HCT116 (cell line): Measurements from ENCODE around the gene SLAIN2.

ENCODE experiments used
- CEBPB ChIP-seq: IDR thresholded peaks from 2 replicates; pipeline ENCODE4 v1.6.1; 2012; ENCODE audit warnings: low read depth
- CTCF ChIP-seq, 3 experiments: fragments of 200-600 bp in 1 of 3; sonication (generic) in 1 of 3; IDR thresholded peaks in 2 of 3; conservative IDR thresholded peaks in 1 of 3; 2 replicates each; pipeline ENCODE4 v1.5.1; 2012 to 2017; ENCODE audit warnings: low read depth in 2 of 3, low read length in 2 of 3, antibody characterized with exemption in 1 of 3, borderline replicate concordance in 1 of 3, control low read depth in 1 of 3, mild to moderate bottlenecking in 1 of 3, mixed read lengths in 1 of 3, mixed run types in 1 of 3, moderate library complexity in 1 of 3; ENCODE audit not compliant: insufficient read depth in 1 of 3
- EGR1 ChIP-seq: IDR thresholded peaks from 2 replicates; pipeline ENCODE4 v1.6.1; 2012; ENCODE audit warnings: low read depth
- EZH2 ChIP-seq: fragments of 200-600 bp; sonication (generic); IDR thresholded peaks from 2 replicates; pipeline ENCODE4 v1.6.1; 2017; ENCODE audit warnings: antibody characterized with exemption, mixed run types
- EZH2phosphoT487 ChIP-seq: fragments of 200-600 bp; IDR thresholded peaks from 2 replicates; pipeline ENCODE4 v1.6.1; 2018; ENCODE audit warnings: antibody characterized with exemption, borderline replicate concordance
- FOSL1 ChIP-seq: IDR thresholded peaks from 2 replicates; pipeline ENCODE4 v1.6.1; 2012; ENCODE audit warnings: low read depth
- POLR2A ChIP-seq: IDR thresholded peaks from 2 replicates; pipeline ENCODE4 v1.7.0; 2011; ENCODE audit warnings: borderline replicate concordance; ENCODE audit not compliant: insufficient read depth, insufficient read length; ENCODE audit errors: extremely low read depth
- RAD21 ChIP-seq: IDR thresholded peaks from 2 replicates; pipeline ENCODE4 v1.6.1; 2012; ENCODE audit warnings: low read depth, mild to moderate bottlenecking
- SIN3A ChIP-seq: IDR thresholded peaks from 2 replicates; pipeline ENCODE4 v1.6.1; 2012; ENCODE audit warnings: low read depth
- SRF ChIP-seq: IDR thresholded peaks from 2 replicates; pipeline ENCODE4 v1.6.1; 2012; ENCODE audit warnings: low read depth

- TF ChIP-seq SRF = no peak
- TF ChIP-seq CTCF (IDR thresholded peaks at IDR 0.05 in 2 of 3, conservative IDR thresholded peaks at IDR 0.05 in 1 of 3; ENCODE audit: borderline replicate concordance in 1 of 3, insufficient read depth in 1 of 3, low read depth in 2 of 3, low read length in 2 of 3) = no peak
- no peak for TF ChIP-seq SIN3A
- no peak for TF ChIP-seq POLR2A
- no peak for TF ChIP-seq CEBPB
- TF ChIP-seq RAD21 = no peak
- no peak for TF ChIP-seq EZH2
- TF ChIP-seq EGR1 = no peak
- no peak for TF ChIP-seq FOSL1
- no peak for TF ChIP-seq EZH2phosphoT487
These were observed 90.1 kb downstream of the SLAIN2 start for GRCh38 chr4:48431401-48431800.
